ENCODE results near the gene TRIM72. TPM values are rescaled to one million over a fixed set of nuclear protein-coding genes. Genes with fewer than 3 reads are reported as not detected.

The TRIM72 gene
- total RNA-seq, 1 experiment from 2014 or later = not detected

GRCh38 chr16:31190061-31190460, 23.9 kb upstream of the TRIM72 start:
- H3K9me2 ChIP-seq (replicated peaks; ENCODE audit: low read length) = no peaks in the 10 kb centered on the region
- ChIA-PET POLR2A (ENCODE audit: unreplicated experiment) (no interaction called here), CTCF (no interaction called here)
- intact Hi-C loops (cut with micrococcal nuclease) = no loop called here
- H3K4me1 ChIP-seq (ENCODE audit: insufficient read depth, low read length) = no peaks in the 10 kb centered on the region
- peaks cover 27% of the 10 kb centered on the region for H3K79me2 ChIP-seq (ENCODE audit: low read length)
- no peak overlapping the region for H3K4me2 ChIP-seq (ENCODE audit: low read length)
- no peak overlapping the region for H2AFZ ChIP-seq (ENCODE audit: low read length)
- peaks cover 88% of the 10 kb centered on the region for H3K36me3 ChIP-seq (ENCODE audit: low read depth, low read length)
- no peak overlapping the region for H3K27ac ChIP-seq (ENCODE audit: low read length)
- BruUV-seq (replicated peaks) = no TSS peak
- no peak overlapping the region for H3K9ac ChIP-seq (ENCODE audit: low read length)
- no peaks in the 10 kb centered on the region for H3K27me3 ChIP-seq (ENCODE audit: low read length)
- no peaks in the 10 kb centered on the region for H3K9me3 ChIP-seq (ENCODE audit: low read length)
- no peak for DNase-seq
- ATAC-seq = no peak
- peaks cover 67% of the 10 kb centered on the region for H4K20me1 ChIP-seq (ENCODE audit: low read length)
- H3F3A ChIP-seq (ENCODE audit: low read length, unreplicated experiment) = no peaks in the 10 kb centered on the region
- no peak for TF ChIP-seq CTCF (conservative IDR thresholded peaks at IDR 0.05; ENCODE audit: low read depth, low read length)
- TF ChIP-seq EZH2phosphoT487 (IDR thresholded peaks at IDR 0.05; ENCODE audit: borderline replicate concordance, low read length) = no peak
- no peak for TF ChIP-seq EZH2 (IDR thresholded peaks at IDR 0.05; ENCODE audit: low read length, unreplicated experiment)
- no peak overlapping the region for H3K4me3 ChIP-seq (ENCODE audit: low read length)

GRCh38 chr16:31190818-31191444, 23.0 kb upstream of the TRIM72 start:
- H3K27me3 ChIP-seq (ENCODE audit: low read length) = no peaks in the 10 kb centered on the region
- no peaks in the 10 kb centered on the region for H3K4me1 ChIP-seq (ENCODE audit: insufficient read depth, low read length)
- H3K4me2 ChIP-seq (ENCODE audit: low read length) = no peak overlapping the region
- ChIA-PET POLR2A (ENCODE audit: unreplicated experiment) (no interaction called here), CTCF (no interaction called here)
- H3K9ac ChIP-seq (ENCODE audit: low read length) = no peak overlapping the region
- no peaks in the 10 kb centered on the region for H3F3A ChIP-seq (ENCODE audit: low read length, unreplicated experiment)
- H3K27ac ChIP-seq (ENCODE audit: low read length) = no peak overlapping the region
- intact Hi-C loops (cut with micrococcal nuclease) = no loop called here
- BruUV-seq (replicated peaks) = no TSS peak
- H2AFZ ChIP-seq (ENCODE audit: low read length) = no peak overlapping the region
- H3K9me3 ChIP-seq (ENCODE audit: low read length) = no peaks in the 10 kb centered on the region
- ATAC-seq (no peak), DNase-seq (no peak)
- H3K4me3 ChIP-seq (ENCODE audit: low read length) = no peak overlapping the region
- peaks cover 65% of the 10 kb centered on the region for H4K20me1 ChIP-seq (ENCODE audit: low read length)
- peaks cover 82% of the 10 kb centered on the region for H3K36me3 ChIP-seq (ENCODE audit: low read depth, low read length)
- no peaks in the 10 kb centered on the region for H3K9me2 ChIP-seq (replicated peaks; ENCODE audit: low read length)
- peaks cover 19% of the 10 kb centered on the region for H3K79me2 ChIP-seq (ENCODE audit: low read length)
- no peak for TF ChIP-seq EZH2phosphoT487 (IDR thresholded peaks at IDR 0.05; ENCODE audit: borderline replicate concordance, low read length)
- TF ChIP-seq EZH2 (IDR thresholded peaks at IDR 0.05; ENCODE audit: low read length, unreplicated experiment) = no peak
- TF ChIP-seq CTCF (conservative IDR thresholded peaks at IDR 0.05; ENCODE audit: low read depth, low read length) = no peak

GRCh38 chr16:31191697-31192428, 22.1 kb upstream of the TRIM72 start:
- Histone ChIP-seq H3K27me3 (ENCODE audit: low read length) (no peaks in the 10 kb centered on the region), H3F3A (ENCODE audit: low read length, unreplicated experiment) (no peaks in the 10 kb centered on the region), H3K27ac (ENCODE audit: low read length) (no peak overlapping the region), H3K4me2 (ENCODE audit: low read length) (no peak overlapping the region), H3K9me2 (replicated peaks; ENCODE audit: low read length) (no peaks in the 10 kb centered on the region), H3K9ac (ENCODE audit: low read length) (no peak overlapping the region), H3K4me1 (ENCODE audit: insufficient read depth, low read length) (no peaks in the 10 kb centered on the region), H3K36me3 (ENCODE audit: low read depth, low read length) (peaks cover 79% of the 10 kb centered on the region), H3K79me2 (ENCODE audit: low read length) (peaks cover 9% of the 10 kb centered on the region), H3K4me3 (ENCODE audit: low read length) (no peak overlapping the region), H2AFZ (ENCODE audit: low read length) (no peak overlapping the region), H3K9me3 (ENCODE audit: low read length) (no peaks in the 10 kb centered on the region), H4K20me1 (ENCODE audit: low read length) (peaks cover 62% of the 10 kb centered on the region)
- TF ChIP-seq CTCF (conservative IDR thresholded peaks at IDR 0.05; ENCODE audit: low read depth, low read length) (no peak), EZH2 (IDR thresholded peaks at IDR 0.05; ENCODE audit: low read length, unreplicated experiment) (no peak), EZH2phosphoT487 (IDR thresholded peaks at IDR 0.05; ENCODE audit: borderline replicate concordance, low read length) (no peak)
- ChIA-PET POLR2A (ENCODE audit: unreplicated experiment) (no interaction called here), CTCF (no interaction called here)
- ATAC-seq = no peak
- DNase-seq = no peak
- intact Hi-C loops (cut with micrococcal nuclease) = no loop called here
- no TSS peak for BruUV-seq (replicated peaks)

Measured in PC-3 (cell line).